GM12874 (cell line): ENCODE results near the gene NCOA6.

Experiments used
- TF ChIP-seq, protein P1 (sequence below): IDR thresholded peaks from 2 replicates; pipeline ENCODE4 v1.5.1; 2011; ENCODE audit warnings: low read depth, mild to moderate bottlenecking, control low read depth, low read length, moderate library complexity; ENCODE audit not compliant: insufficient read depth

The NCOA6 gene

DNA sequence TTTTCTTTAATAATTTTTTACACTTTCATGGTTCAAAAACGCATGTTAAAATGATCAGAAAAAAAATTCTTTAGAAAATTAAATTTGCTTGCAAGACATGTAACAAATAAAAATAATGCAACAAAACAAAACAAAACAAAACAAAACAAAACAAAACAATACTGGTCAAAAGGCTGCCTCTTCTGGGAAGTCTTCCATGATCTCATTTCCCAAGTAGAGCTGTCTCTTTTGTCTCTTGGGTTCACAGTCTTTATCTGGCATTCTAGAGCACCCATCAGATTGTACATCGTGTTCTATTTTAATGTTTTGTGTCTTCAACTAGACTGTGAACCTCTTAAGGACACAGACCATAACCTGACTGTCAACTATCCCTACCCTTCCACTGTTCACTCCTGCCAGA is 96.0 kb downstream of the NCOA6 start:
- TF ChIP-seq, protein P1, sequence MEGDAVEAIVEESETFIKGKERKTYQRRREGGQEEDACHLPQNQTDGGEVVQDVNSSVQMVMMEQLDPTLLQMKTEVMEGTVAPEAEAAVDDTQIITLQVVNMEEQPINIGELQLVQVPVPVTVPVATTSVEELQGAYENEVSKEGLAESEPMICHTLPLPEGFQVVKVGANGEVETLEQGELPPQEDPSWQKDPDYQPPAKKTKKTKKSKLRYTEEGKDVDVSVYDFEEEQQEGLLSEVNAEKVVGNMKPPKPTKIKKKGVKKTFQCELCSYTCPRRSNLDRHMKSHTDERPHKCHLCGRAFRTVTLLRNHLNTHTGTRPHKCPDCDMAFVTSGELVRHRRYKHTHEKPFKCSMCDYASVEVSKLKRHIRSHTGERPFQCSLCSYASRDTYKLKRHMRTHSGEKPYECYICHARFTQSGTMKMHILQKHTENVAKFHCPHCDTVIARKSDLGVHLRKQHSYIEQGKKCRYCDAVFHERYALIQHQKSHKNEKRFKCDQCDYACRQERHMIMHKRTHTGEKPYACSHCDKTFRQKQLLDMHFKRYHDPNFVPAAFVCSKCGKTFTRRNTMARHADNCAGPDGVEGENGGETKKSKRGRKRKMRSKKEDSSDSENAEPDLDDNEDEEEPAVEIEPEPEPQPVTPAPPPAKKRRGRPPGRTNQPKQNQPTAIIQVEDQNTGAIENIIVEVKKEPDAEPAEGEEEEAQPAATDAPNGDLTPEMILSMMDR, result no peak

DNA sequence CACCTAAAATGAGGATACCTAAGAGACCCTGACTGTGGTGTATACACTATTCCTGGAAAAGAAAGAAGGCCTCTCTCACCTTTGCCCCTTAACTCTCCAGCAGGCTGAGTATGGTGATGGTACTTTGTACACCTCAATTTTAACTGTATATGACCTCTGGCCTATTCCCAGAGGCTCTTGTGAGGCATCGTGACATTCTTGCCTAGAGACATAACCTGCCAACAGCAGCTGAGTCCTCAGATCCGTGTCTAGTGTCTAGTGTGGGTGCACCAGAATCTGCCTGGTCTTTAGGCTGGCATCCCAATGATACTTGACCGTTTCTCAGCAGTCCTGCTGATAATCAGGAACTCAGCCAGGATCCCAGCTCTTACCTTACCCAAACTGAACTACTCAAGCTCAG is 101.3 kb downstream of the NCOA6 start:
- TF ChIP-seq, protein P1, result no peak

DNA sequence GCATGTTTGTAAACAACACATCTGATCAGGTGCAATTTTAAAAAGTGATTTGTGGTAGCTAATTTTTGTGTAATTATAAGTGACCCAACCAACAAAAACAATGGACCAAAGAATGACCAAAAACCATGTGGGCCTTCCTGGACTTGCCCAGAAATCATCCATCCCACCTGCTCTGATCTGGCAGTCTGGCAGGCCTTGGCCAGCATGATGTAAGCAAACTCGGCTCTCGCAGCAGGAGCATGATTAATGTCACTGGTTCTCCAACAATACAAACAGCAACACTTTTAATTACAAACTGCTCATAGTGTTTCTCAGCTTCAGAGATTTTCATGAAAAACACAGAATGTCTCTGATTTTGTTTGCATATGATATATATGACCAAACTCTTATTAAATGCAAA is 105.2 kb downstream of the NCOA6 start:
- TF ChIP-seq, protein P1, result no peak

DNA sequence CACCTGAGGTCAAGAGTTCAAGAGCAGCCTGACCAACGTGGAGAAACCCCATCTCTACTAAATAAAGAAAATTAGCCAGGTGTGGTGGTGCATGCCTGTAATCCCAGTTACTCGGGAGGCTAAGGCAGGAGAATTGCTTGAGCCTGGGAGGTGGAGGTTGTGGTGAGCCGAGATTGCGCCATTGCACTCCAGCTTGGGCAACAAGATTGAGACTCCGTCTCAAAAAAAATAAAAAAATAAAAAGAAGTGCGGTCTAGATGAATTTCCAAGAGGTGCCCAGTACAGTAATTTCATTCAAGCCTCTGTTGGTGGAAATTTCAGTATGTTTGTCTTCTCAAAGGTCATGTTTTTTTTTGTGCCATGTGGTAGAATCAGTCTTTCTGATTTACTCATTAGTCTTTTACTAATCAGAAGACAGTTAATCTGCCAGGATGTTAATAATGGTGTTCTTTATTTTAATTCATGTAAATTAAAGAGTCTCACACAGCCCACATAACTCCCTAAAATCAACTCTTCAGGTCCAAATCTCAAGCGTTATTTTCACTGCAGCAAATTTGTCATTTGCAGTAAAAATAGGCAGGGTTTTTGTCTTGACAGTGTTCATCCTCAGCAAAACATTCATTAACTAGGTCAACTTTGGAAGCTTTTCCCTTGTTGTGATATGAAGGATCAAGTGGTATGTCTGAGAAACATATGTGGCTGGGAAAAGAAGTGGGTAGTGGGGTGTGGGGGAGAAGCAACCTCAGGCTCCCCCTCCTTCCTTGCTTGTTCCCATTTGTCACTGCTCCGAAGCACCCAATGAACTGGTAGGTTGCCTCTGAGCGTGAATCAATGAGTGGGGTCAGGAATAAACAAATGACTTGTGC is 108.0 kb downstream of the NCOA6 start:
- TF ChIP-seq, protein P1, result no peak

DNA sequence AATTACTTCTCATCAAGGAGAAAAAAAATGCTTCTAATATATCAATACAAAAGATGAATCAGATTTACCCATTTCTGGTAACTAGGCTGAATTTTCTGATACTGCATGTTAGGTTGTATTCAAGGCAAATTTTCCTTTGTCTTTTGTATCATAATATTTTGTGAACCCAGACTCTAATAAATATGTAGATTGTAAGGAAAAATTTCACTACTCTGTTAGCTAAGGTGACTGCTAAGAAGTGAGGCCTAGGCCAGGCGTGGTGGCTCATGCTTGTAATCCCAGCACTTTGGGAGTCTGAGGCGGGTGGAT is 108.6 kb downstream of the NCOA6 start:
- TF ChIP-seq, protein P1, result no peak

DNA sequence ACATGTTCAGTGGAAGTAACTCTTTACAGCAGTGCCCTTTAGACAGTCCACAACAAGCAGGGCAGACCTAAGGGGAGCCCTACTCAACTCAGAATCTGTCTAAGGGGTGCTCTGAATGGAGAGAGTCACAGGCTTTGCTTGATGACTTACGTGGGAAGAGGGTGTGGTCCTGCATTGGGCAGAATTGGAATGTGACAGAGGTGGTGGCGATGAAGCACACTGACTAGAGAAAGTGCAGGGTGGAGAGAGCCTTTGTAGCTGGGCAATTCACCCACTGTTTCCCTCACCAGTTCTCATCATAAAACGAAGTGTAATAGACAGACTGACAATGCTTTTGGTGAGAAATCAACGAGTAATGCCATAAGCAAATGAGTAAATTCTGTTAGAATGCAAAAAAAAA is 110.1 kb downstream of the NCOA6 start:
- TF ChIP-seq, protein P1, result no peak

DNA sequence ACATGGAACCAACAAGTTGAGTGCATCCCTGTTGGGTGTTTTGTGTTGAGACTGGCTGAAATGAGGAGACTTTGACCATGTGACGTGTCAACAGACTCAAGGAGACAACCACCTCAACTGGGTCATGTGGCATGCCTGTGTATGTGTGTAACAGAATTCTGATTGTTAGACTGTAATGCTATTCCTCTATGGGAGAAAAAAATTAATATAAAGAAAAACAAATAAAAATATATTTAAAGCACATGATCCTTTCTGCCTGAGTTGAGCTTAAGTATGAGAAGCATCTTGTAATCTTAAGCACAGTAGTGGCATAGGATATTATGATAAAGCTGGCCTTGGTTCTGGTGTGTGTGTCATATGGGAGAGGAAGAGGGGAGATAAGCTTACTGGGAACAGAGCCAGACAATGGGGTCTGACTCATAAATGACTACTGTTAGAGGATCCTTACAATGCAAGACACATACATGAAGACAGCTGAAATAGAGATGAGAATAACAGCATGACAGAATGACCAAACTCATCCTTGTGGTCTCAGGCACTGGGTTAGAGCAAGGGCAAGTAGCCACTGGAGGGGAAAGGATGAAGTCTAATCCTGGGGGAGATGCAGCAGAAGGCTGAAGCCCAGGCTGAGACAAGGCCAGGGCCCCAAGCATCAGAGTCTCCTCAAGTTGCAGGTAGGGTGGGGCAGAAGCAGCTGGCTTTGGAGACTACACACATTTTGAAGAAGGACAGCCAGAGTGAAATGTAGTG is 112.1 kb downstream of the NCOA6 start:
- TF ChIP-seq, protein P1, result no peak
